Ramos (cell line): ENCODE data around the gene ADAM11.

Experiments
- in situ Hi-C: fragments of 300-500 bp; cut with MboI; formaldehyde crosslinking; loops from one replicate; pipeline ENCODE4 v1.14.3; 2022; ENCODE audit warnings: low sequenced_read_pairs; ENCODE audit not compliant: unreplicated experiment

The ADAM11 gene

GRCh38 chr17:44774271-44775135, 15.7 kb downstream of the ADAM11 start:
- in situ Hi-C loops = loop anchor here (10.0 kb wide), 1 partner anchor 330 kb away; no protein-coding TSS in a partner anchor

- in situ Hi-C loops = loop anchor here (10.0 kb wide), 1 partner anchor 330 kb away; no protein-coding TSS in a partner anchor
These were observed 16.5 kb downstream of the ADAM11 start for GRCh38 chr17:44775136-44775837.

- in situ Hi-C loops = loop anchor here (10.0 kb wide), 1 partner anchor 329 kb away; no protein-coding TSS in a partner anchor
These were observed 17.2 kb downstream of the ADAM11 start for GRCh38 chr17:44775838-44776621.

GRCh38 chr17:44776628-44777393, 18.0 kb downstream of the ADAM11 start:
- in situ Hi-C loops = loop anchor here (10.0 kb wide), 1 partner anchor 328 kb away; no protein-coding TSS in a partner anchor

GRCh38 chr17:44777394-44778348, 18.9 kb downstream of the ADAM11 start:
- in situ Hi-C loops = loop anchor here (10.0 kb wide), 1 partner anchor 327 kb away; no protein-coding TSS in a partner anchor

GRCh38 chr17:44778656-44779210, 19.9 kb downstream of the ADAM11 start:
- in situ Hi-C loops = loop anchor here (10.0 kb wide), 1 partner anchor 326 kb away; no protein-coding TSS in a partner anchor

GRCh38 chr17:44779211-44780025, 20.6 kb downstream of the ADAM11 start:
- in situ Hi-C loops = loop anchor here (5.0 to 10.0 kb wide), 2 partner anchors 83 to 325 kb away; no protein-coding TSS in a partner anchor

- in situ Hi-C loops = loop anchor here (5.0 kb wide), 1 partner anchor 82 kb away; no protein-coding TSS in a partner anchor
These were observed 21.4 kb downstream of the ADAM11 start for GRCh38 chr17:44780161-44780560.

GRCh38 chr17:44780845-44781480, 22.2 kb downstream of the ADAM11 start:
- in situ Hi-C loops = loop anchor here (5.0 kb wide), 1 partner anchor 81 kb away; no protein-coding TSS in a partner anchor

GRCh38 chr17:44781551-44782325, 22.9 kb downstream of the ADAM11 start:
- in situ Hi-C loops = loop anchor here (5.0 kb wide), 1 partner anchor 81 kb away; no protein-coding TSS in a partner anchor

- in situ Hi-C loops = loop anchor here (5.0 kb wide), 1 partner anchor 80 kb away; no protein-coding TSS in a partner anchor
These were observed 23.6 kb downstream of the ADAM11 start for GRCh38 chr17:44782326-44782850.

- in situ Hi-C loops = no loop called here
These were observed 27.1 kb downstream of the ADAM11 start for GRCh38 chr17:44785921-44786320.

- in situ Hi-C loops = no loop called here
These were observed 27.8 kb downstream of the ADAM11 start for GRCh38 chr17:44786551-44787081.

GRCh38 chr17:44787271-44787940, 28.6 kb downstream of the ADAM11 start:
- in situ Hi-C loops = no loop called here

- in situ Hi-C loops = no loop called here
These were observed 29.4 kb downstream of the ADAM11 start for GRCh38 chr17:44788139-44788538.
